Mesenteric fat pad (tissue), 1 donor: ENCODE measurements around the gene RETSAT. TPM values are rescaled to one million over a fixed set of nuclear protein-coding genes. Genes with fewer than 3 reads are reported as not detected.
"Not testable (repeated sequence)": the region's sequence is repeated elsewhere in the genome, so short reads cannot be mapped to it uniquely, and the experiment has no call there.

Source experiments
- DNase-seq: peaks from one replicate; pipeline ENCODE4 v3.0.0-alpha.2; 2020; ENCODE audit warnings: low spot score
- total RNA-seq: library from RNA; stranded (reverse); fragmentation: NEBNext Ultra II Directional; extraction: Animal tissue kit (Norgen Biotek cat#: 25700); gene quantifications from one replicate; pipeline ENCODE4 v1.2.1, GENCODE V29; 2021
- donor health status: DM: yes; HTN: yes; CAD: no.

RETSAT gene
- total RNA-seq, 1 donor from 2014 or later = 554 TPM

DNA sequence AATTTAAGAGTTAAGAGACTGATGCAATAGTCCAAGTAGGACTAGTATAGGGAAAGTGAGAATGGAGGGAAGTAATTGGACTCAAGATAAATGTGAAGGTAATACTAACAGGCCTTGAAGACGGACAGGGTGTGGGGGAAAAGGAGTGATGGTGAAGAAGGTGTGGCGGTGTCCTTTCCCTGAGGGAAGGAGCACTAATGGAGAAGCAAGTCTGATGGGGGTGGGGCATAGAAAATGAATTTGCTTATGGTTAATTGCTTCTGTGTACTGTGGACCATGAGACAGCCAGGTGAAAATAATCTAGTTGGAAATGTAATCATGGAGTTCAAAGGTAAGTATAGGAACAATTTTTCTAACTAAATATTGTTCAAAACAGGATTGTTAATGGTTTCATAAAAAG lies 19.4 kb downstream of the RETSAT start:
- DNase-seq = no peak

DNA sequence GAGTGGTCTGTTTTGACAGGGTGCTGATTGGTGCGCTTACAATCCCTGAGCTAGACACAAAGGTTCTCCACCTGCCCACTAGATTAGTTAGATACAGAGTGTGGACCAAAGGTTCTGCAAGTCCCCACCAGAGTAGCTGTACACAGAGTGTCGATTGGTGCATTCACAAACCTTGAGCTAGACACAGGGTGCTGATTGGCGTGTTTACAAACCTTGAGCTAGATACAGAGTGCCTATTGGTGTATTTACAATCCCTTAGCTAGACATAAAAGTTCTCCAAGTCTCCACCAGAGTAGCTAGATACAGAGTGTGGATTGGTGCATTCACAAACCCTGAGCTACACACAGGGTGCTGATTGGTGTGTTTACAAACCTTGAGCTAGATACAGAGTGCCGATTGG lies 20.5 kb downstream of the RETSAT start:
- DNase-seq = not testable (repeated sequence)

DNA sequence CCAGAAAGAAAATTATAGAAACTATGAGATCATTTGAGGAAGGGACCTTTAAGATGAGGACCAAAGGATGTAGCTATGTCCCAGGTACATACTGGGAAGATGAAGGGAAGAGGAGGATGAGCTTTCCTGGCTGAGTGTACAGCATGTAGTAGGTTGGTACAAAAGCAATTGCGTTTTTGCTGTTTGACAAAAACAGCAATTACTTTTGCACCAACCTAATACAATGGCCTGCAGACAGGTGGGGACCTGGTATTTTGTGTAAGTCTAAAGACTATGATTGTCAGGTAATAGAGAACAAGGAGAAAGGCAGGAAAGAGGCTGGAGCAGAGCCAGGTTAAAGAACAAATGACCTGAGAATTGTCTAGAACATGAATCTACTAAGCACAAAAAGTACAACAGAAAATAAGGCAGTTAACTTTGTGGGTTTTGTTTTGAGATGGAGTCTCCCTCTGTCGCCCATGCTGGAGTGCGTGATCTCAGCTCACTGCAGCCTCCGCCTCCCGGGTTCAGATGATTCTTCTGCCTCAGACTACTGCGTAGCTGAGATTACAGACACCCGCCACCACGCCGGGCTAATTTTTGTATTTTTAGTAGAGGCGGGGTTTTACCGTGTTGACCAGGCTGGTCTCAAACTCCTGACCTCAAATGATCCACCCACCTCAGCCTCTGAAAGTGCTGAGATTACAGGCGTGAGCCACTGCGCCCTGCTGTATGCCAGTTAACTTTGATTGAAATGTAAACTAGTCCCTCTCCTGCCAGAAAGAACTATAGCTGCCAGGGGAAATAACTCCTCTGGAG lies 23.3 kb downstream of the RETSAT start:
- no peak for DNase-seq

DNA sequence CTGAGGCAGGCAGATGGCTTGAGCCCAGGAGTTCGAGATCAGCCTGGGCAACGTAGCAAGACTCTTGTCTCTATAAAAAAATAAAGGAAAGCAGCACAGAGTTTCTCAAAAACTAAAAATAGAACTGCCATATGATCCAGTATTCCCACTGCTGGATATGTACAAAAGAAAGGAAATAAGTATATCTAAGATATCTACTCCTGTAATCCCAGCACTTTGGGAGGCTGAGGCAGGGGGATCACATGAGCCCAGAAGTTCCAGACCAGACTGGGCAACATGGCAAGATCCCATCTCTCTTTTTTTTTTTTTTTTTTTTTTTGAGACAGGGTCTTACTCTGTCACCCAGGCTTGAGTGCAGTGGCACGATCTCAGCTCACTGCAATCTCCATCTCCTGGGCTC lies 24.6 kb downstream of the RETSAT start:
- not testable (repeated sequence) for DNase-seq

DNA sequence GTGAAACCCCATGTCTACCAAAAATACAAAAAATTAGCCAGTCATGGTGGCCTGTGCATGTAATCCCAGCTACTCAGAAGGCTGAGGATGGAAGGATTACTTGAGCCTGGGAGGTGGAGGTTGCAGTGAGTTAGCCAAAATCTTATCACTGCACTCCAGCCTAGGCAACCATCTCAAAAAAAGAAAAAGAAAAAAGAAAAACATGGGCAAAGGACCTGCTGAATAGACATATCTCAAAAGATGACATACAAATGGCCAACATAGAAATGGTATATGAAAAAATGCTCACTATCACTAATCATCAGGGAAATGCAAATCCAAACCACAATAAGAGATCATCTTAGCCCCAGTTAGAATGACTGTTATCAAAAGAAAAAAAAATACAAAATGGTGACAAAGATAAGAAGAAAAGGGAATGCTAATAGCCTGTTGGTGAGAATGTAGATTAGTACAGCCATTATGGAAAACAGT lies 25.1 kb downstream of the RETSAT start:
- no peak for DNase-seq

DNA sequence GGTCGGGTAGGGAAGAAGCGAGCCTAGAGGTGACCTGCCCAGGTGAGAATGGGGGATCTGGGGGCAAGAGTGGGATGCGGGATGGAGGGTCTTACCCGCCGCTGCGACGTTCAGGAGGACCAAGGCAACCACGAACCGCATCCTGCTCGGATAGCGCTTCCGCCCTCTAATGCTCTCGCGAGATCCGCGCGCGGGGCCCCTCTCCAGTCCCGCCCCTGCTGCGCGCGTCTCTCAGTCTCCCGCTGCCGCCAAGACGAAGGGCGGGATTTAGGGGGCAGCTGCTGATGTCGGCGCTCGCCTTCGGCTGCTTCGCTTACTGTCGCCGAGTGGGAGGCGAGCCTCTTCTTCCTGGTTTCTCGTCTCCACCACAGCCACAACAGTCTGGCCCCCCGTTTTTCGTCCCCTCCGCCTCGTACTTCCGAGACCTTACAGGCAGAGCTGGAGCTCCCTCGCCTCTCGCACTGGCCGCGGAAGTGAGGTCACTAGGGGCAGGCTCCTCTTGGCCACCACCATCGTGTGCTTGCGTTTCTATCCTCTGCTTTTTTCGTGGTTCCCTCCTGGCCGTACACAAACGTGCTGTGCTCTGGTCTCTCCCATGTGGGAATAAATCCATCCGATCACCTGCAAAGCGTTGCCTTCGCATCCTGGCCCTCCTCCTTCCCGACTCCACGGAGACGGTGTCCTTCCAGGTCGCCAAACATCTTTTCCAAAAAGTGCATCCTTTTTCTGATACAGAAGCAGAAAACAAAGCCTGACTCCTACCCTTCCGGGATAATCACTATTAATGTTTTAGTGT lies 26.3 kb downstream of the RETSAT start, which contains the start of gene TGOLN2:
Gene TGOLN2, minus strand, starts transcription at position 168 of the 796 bp plus-strand sequence. Its CDS starts 27 bp downstream, at position 141.
- peak; percentile 97 for DNase-seq

DNA sequence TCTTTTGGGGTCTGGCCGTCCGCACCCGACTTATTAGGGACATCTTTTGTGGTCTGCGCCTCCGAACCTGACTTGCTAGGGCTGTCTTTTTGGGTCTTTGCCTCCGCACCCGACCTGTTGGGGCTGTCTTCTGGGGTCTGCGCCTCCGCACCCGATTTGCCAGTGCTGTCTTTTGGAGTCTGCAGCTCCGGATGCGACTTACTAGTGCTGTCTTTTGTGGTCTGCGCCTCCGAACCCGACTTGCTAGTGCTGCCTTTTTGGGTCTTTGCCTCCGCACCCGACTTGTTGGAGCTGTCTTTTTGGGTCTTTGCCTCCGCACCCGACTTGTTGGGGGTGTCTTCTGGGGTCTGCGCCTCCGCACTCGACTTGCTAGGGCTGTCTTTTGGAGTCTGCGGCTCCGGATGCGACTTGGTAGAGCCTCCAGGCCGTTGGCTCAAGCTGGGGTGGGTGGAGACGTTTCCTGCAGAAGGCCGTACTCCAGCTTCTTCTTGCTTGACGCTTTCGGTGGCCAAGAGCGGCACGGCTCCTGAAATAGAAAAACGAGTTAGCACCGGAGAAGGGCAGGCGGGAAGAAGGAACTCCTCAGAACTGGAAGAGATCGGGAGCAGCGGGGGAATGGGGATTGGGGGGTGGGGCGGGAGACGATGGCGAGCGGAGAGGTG lies 27.0 kb downstream of the RETSAT start:
- DNase-seq = no peak

DNA sequence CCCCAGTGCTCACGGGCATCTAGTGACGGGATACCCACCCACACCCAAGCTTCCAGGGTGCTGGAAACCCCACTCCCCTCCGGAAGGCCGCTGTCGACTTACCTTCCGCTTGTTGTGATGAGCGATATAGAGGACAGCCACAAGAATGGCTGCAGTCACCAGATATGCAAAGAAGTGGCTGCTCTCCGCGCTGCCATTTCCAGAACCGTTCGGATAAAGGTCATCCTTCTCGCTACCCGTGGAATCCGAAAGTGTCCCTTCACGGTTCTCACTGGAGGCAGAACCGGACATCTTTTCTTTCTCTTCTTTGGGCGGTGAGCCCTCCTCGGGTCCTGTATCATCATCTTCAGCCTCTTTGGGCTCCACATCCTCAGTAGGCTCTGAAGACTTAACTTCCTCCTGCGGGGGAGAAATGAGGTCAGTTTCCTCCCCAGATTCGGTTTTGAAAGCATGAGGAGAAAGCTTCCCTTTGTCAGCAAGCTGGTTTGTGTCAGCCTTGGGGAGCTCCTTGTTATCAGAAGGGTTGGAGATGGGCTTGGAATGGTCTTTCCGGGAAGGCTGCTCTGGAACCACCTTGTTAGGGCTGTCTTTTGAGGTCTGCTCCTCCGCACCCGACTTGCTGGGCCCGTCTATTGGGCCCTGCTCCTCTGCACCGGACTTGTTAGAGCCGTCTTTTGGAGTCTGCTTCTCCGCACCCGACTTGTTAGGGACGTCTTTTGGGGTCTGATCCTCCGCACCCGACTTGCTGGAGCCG lies 27.7 kb downstream of the RETSAT start:
- DNase-seq = no peak

DNA sequence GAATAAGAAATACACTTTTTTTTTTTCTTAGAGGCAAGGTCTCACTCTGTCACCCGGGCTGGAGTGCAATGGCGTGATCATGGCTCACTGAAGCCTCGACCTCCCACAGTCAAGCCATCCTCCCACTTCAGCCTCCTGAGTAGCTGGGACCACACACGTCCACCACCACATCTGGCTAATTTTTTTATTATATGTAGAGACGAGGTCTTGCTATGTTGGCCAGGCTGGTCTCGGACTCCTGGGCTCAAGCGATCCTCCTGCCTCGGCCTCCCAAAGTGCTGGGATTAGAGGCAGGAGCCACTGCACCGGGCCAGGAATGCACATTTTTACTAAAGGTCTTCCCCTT lies 28.9 kb downstream of the RETSAT start:
- no peak for DNase-seq

DNA sequence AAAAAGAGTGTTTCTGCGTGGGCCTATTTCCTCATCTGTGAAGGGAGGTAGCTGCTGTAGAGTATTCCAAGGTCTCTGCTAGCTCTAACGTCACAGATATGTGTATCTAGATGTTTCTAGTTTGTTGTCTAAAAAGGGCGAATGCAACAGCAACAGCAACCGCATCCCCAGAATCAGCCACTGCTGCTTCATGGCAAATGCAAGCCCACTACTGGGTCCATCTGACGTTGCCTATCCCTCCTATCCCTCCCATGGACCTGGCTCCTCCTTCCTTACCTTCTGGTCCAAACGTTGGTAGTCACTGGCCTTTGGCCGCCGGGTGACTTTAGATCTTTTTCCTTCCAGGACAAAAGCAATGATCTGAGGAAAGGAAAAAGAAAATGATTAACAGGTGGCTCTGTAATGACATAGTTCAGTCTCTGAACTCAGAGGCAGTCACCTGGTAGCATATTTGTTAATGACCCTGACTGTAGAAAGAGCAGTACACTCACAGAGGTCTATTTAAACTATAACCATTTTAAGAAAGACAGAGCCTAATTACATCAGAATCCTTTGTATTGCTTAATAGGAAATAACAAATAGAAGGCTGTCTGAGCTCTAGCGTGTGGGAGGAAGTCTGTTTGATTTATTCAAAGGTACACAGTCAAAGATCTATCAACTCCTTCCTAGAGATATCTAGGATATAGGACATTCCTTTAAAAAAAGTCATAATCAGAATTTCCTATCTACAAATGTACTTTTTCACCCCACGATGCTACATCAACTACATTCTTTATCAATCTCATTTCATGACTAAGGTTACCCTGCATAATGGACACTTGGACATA lies 29.5 kb downstream of the RETSAT start:
- no peak for DNase-seq

DNA sequence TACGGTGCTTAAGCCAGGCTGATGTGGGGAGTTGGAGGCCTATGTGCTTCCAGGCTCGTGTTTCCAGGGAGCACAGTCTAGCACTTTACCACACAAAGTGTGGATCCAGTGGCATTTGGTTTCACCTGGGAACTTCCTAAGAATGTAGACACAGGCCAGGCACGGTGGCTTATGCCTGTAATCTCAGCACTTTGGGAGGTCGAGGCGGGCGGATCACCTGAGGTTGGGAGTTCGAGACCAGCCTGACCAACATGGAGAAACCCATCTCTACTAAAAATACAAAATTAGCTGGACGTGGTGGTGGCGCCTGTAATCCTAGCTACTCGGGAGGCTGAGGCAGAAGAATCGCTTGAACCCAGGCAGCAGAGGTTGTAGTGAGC lies 30.4 kb downstream of the RETSAT start:
- not testable (repeated sequence) for DNase-seq

DNA sequence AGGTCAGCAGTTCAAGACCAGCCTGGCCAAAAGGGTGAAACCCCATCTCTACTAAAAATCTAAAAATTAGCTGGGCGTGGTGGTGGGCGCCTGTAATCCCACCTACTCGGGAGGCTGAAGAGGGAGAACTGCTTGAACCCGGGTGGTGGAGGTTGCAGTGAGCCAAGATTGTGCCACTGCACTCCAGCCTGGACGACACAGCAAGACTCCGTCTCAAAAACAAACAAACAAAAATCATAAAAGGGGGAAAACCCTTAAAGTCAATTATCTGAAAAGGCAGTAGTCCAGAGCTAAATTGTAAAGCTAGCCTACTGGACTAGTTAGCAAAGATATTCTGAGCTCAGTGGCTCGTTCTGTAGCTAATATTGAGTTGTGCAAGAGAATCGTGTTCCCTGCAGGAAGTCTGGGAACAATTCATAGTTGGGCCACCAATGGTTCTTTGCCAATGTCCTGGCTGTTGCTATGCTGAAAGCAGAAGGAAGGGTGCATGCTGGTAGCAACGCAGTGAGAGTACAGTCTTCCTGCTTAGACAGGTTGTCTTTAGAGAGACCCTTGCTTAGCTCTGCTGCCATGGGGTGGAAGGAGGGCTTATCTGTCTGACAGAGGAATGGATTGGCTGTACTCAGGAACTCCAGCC lies 30.9 kb downstream of the RETSAT start:
- DNase-seq = no peak

DNA sequence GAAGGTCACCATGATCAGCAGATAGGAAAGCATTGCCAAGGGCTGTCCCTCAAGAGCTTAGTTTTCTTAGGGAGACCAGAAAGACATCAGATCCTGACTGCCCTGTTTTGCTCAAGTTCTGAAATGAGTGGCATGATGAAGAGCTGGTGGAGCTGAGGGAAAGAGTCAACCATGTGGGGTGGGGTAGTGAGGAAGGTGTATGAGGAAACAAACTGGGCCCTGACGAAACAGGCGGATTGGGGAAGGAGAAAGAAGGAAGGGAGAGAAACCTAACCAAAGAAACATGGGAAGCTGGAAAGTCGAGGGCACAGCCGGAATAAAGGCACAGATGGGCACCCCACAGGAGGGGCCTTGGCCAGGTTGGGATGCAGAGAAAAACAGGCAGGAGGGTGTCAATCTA lies 34.5 kb downstream of the RETSAT start:
- DNase-seq = no peak

DNA sequence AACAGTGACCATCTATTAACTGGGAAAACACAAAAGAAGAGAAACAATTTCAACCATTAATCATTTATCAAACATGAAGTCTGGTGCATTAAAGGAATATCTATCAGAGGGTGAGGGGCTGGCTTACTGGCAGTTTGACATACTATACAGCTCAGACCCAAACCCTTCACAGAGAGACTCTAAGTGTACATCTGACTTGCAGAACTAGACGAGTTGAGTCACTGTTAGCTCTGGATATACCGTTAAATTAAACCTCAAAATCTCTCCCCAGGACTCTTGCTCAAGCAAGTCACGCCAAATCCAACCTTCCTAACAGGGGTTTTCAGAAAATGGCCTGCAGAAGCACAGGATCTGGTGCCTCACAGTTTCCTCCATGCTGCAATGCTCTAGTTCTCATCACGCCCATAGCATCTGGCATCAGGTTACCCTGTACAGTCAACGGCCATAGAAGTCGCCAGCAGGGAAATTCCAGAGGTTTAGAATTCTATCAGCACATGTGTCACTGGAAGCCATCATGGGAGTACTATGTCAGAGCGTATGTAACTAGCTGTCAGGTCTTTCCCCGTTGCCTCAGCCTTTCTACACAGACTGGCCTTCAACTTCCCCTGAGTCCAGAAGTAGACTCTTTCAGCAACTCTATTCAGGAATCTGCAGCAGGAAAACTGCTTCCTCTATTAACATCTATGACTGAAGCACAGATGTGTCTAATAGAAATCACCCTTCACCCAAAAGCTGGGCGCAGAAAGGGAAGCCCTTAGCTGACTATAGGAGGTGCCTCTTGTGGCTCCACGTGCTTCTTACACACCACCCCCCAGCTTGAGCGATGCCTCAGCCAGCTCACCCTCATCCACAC lies 35.9 kb downstream of the RETSAT start:
- DNase-seq = no peak

DNA sequence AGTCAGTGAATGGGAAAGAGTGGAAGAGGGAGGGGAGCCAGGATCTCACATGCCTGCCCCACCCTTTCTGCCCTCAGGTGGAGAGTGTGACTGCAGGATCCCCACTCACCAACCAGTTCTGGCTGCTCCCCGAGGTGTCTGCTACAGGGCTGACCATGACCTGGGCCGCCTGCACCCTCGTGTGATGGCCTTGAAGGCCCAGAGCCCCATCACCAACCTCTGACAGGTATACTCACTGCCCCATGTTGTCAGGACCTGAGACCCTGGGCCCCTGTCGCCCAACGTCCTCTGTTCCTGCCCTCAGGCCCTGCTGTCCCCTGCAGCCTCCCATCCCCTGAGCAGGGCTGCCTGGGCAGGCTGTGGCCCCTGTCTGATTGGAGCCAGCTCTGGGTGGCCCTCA lies 38.4 kb downstream of the RETSAT start:
- DNase-seq = not testable (repeated sequence)

DNA sequence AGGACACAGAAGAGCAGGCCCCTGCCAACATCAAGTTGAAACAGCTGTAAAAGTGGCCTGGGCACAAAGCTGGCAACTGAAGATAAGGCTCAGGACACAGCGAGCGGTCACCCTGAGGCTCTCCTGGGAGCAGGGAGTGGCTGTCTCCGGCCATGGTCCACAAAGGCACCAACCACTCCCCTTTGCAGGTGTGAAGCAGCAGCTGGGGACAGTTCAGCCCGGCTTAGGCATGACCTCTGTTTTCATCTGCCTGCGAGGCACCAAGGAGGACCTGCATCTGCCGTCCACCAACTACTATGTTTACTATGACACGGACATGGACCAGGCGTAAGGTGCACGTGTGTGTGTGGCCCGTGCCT lies 39.5 kb downstream of the RETSAT start:
- DNase-seq = no peak

DNA sequence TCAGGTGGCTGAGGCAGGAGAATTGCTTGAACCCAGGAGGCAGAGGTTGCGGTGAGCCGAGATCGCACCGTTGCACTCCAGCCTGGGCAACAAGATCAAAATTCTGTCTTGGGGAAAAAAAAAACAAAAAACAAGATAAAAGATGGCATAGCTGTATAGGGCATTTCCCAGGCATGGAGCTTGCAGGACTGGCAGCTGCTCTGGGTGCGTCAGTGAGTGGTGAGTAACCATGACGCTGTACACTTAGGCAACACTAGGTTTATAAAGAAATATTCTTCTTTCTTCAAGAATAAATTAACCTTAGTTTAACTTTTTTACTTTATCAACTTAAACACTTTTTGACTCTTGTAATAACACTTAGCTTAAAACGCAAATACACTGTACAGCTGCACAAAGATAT lies 41.9 kb downstream of the RETSAT start:
- no peak for DNase-seq

DNA sequence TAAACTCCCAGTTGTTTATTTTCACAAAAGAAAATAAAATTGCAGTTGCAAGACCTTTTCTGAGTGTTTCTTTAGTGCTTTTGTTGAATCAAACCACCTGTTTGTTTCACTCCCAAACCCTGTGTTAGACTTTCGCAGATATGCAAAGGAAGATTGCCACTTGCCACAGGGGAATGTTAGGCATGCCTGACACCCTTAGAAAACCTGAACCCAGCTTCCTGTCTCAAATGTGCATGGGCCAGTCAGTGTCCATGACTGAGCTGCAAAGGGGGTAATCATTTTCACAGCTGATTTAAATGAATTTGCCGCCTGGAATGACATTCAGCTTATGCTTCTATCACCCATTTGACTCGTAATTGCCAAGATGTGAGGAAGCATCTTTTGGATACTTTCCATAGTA lies 44.0 kb downstream of the RETSAT start:
- no peak for DNase-seq
